ENCODE data around the gene DIAPH1.

The DIAPH1 gene

GRCh38 chr5:141639357-141640050 lies 20.7 kb upstream of the DIAPH1 start:
- DNase-seq (ENCODE audit: low read depth) = no peak

GRCh38 chr5:141638771-141639170 lies 20.0 kb upstream of the DIAPH1 start:
- DNase-seq (ENCODE audit: low read depth) = no peak

GRCh38 chr5:141637767-141638419 lies 19.1 kb upstream of the DIAPH1 start:
- no peak for DNase-seq (ENCODE audit: low read depth)

- DNase-seq (ENCODE audit: low read depth) = peak; percentile 45
These were observed 18.4 kb upstream of the DIAPH1 start for GRCh38 chr5:141637123-141637766.

- peak; percentile 88 for DNase-seq (ENCODE audit: low read depth)
These were observed 17.8 kb upstream of the DIAPH1 start, which contains the start of the genes HDAC3 and RELL2 for GRCh38 chr5:141636413-141637122. Gene HDAC3, minus strand, starts transcription at chr5:141636849. Its CDS starts 59 bp downstream, at chr5:141636790. Gene RELL2, plus strand, starts transcription at chr5:141636997. Its CDS starts 1,229 bp downstream, at chr5:141638226.

- DNase-seq (ENCODE audit: low read depth) = no peak
These were observed 17.3 kb upstream of the DIAPH1 start for GRCh38 chr5:141636106-141636412.

- no peak for DNase-seq (ENCODE audit: low read depth)
These were observed 16.8 kb upstream of the DIAPH1 start for GRCh38 chr5:141635646-141636045.

GRCh38 chr5:141634720-141635119 lies 15.9 kb upstream of the DIAPH1 start:
- no peak for DNase-seq (ENCODE audit: low read depth)

- no peak for DNase-seq (ENCODE audit: low read depth)
These were observed 15.2 kb upstream of the DIAPH1 start for GRCh38 chr5:141633871-141634561.

- no peak for DNase-seq (ENCODE audit: low read depth)
These were observed 13.8 kb upstream of the DIAPH1 start for GRCh38 chr5:141632650-141633049.

- no peak for DNase-seq (ENCODE audit: low read depth)
These were observed 11.9 kb upstream of the DIAPH1 start for GRCh38 chr5:141630570-141631140.

- no peak for DNase-seq (ENCODE audit: low read depth)
These were observed 9.5 kb upstream of the DIAPH1 start for GRCh38 chr5:141628175-141628788.

- DNase-seq (ENCODE audit: low read depth) = no peak
These were observed 4.8 kb upstream of the DIAPH1 start for GRCh38 chr5:141623611-141624010.

GRCh38 chr5:141623186-141623585 lies 4.4 kb upstream of the DIAPH1 start:
- DNase-seq (ENCODE audit: low read depth) = no peak

GRCh38 chr5:141618030-141618803 lies 583 bp downstream of the DIAPH1 start:
- DNase-seq (ENCODE audit: low read depth) = no peak

- no peak for DNase-seq (ENCODE audit: low read depth)
These were observed 1.1 kb downstream of the DIAPH1 start for GRCh38 chr5:141617682-141618029.

GRCh38 chr5:141617128-141617527 lies 1.7 kb downstream of the DIAPH1 start:
- DNase-seq (ENCODE audit: low read depth) = no peak

GRCh38 chr5:141615991-141616720 lies 2.6 kb downstream of the DIAPH1 start:
- DNase-seq (ENCODE audit: low read depth) = peak; percentile 53

- DNase-seq (ENCODE audit: low read depth) = no peak
These were observed 5.5 kb downstream of the DIAPH1 start for GRCh38 chr5:141613344-141613743.

GRCh38 chr5:141611289-141611688 lies 7.5 kb downstream of the DIAPH1 start:
- no peak for DNase-seq (ENCODE audit: low read depth)

Measured in stimulated activated CD4-positive, alpha-beta T cell treated with anti-CD3 and anti-CD28 coated beads, Interleukin-2, amount 100 ng/mL, for 4 hours (primary cell).